Measurements from ENCODE around the gene BTBD9. TPM values are rescaled to one million over a fixed set of nuclear protein-coding genes. Genes with fewer than 3 reads are reported as not detected.

The BTBD9 gene
- total RNA-seq, 4 donors from 2014 or later, result 5.5 to 14.1 (median 6.3) TPM

DNA sequence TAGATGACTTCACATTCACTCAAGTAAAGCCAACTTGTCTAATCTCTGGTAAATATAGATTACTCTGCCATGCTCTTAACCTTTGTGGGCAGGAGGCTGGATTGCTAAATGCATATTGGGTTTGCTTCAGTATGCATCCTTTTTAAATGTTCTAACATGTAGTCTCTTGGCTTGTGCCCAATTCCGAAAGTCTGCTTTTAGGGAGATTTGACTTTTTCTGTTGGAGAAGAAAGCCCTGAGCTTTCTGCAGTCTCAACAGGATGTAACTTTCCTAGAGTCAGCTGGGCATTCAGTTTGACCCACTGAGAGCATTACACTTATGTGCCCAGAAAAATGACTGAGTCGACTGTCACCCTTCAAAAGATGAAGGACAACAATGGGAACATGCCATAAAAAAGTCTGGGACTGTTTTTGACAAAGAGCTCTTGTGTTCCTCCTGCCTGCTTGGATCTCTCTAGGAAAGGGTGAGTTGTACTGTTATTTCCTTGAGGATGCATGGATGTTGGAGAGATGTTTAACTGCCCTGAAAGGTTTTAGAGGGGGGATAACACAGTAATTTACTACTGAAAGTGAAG lies 520.9 kb downstream of the BTBD9 start:
- H3K36me3 ChIP-seq, result peaks cover 0 to 3% of the 10 kb centered on the region in 2 donors
- H3K27ac ChIP-seq, result no peak overlapping the region
- no peak for ATAC-seq
- H3K27me3 ChIP-seq, result no peaks in the 10 kb centered on the region
- TF ChIP-seq, protein P1, sequence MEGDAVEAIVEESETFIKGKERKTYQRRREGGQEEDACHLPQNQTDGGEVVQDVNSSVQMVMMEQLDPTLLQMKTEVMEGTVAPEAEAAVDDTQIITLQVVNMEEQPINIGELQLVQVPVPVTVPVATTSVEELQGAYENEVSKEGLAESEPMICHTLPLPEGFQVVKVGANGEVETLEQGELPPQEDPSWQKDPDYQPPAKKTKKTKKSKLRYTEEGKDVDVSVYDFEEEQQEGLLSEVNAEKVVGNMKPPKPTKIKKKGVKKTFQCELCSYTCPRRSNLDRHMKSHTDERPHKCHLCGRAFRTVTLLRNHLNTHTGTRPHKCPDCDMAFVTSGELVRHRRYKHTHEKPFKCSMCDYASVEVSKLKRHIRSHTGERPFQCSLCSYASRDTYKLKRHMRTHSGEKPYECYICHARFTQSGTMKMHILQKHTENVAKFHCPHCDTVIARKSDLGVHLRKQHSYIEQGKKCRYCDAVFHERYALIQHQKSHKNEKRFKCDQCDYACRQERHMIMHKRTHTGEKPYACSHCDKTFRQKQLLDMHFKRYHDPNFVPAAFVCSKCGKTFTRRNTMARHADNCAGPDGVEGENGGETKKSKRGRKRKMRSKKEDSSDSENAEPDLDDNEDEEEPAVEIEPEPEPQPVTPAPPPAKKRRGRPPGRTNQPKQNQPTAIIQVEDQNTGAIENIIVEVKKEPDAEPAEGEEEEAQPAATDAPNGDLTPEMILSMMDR (IDR thresholded peaks at IDR 0.05 in 4 of 5, conservative IDR thresholded peaks at IDR 0.05 in 1 of 5), result no peak
- no peak for TF ChIP-seq POLR2A (IDR thresholded peaks at IDR 0.05)
- in situ Hi-C loops (cut with MboI; ENCODE audit: low sequenced_read_pairs in 4 of 4), result no loop called here
- intact Hi-C loops (cut with DNase I; ENCODE audit: low total_unique reads), result no loop called here
- no peak for DNase-seq
- H3K4me1 ChIP-seq, result peaks cover 5 to 9% of the 10 kb centered on the region in 2 donors
- no peaks in the 10 kb centered on the region for H3K9me3 ChIP-seq
- no peak overlapping the region for H3K4me3 ChIP-seq

Other genes with a start within 250 kb of the BTBD9 start
- gene GLO1, start 63.2 kb upstream of the BTBD9 start, total RNA-seq, result 100 to 1,000 TPM in 2 of 4 donors, 10 to 100 TPM in 2; 86.3 to 138 (median 116) TPM
- gene DNAH8, start 75.4 kb upstream of the BTBD9 start, total RNA-seq, result not detected